ENCODE data around the gene NR6A1. TPM values are rescaled to one million over a fixed set of nuclear protein-coding genes. Genes with fewer than 3 reads are reported as not detected.

NR6A1 gene
- total RNA-seq, 4 donors from 2014 or later: 1.8 to 2.8 (median 2.0) TPM

DNA sequence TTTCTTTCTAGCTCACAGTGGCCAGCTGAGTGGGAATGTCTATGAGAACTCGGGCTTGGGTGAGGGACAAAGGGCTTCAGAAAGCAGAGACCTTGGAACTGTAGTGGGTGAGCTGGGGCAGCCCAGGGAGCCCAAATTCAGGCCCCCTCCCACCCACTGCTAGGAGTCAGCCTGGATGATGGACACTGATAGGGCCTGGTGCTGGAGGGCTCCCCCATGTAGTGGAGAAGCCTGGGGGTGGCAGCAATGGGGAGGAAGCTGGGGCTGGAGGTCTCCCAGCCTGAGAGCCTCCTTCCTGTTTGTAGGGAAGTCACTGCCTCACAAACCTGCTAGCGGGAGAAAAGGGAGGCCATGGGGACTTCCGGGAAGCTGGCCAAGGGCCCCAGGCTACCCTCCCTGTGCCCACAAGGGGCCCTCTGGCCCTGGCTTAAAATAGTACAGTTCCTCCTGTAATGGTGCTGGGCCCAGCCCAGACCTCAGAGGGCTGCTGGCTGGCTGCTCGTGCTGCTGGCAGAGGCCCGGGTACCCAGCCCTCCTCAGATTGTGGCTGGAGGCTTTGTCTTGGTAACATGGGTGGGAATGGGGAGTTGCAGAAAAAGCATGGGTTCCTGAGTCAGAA lies 257.6 kb downstream of the NR6A1 start:
- Histone ChIP-seq H3K4me1 (peaks cover 0 to 3% (median 0%) of the 10 kb centered on the region in 4 donors), H3K36me3 (no peaks in the 10 kb centered on the region), H3K9me3 (no peaks in the 10 kb centered on the region), H3K4me3 (no peak overlapping the region), H3K27ac (replicated peaks in 1 of 4) (no peak overlapping the region), H3K27me3 (peaks cover 0 to 33% (median 0%) of the 10 kb centered on the region in 4 donors)
- TF ChIP-seq, protein P1, sequence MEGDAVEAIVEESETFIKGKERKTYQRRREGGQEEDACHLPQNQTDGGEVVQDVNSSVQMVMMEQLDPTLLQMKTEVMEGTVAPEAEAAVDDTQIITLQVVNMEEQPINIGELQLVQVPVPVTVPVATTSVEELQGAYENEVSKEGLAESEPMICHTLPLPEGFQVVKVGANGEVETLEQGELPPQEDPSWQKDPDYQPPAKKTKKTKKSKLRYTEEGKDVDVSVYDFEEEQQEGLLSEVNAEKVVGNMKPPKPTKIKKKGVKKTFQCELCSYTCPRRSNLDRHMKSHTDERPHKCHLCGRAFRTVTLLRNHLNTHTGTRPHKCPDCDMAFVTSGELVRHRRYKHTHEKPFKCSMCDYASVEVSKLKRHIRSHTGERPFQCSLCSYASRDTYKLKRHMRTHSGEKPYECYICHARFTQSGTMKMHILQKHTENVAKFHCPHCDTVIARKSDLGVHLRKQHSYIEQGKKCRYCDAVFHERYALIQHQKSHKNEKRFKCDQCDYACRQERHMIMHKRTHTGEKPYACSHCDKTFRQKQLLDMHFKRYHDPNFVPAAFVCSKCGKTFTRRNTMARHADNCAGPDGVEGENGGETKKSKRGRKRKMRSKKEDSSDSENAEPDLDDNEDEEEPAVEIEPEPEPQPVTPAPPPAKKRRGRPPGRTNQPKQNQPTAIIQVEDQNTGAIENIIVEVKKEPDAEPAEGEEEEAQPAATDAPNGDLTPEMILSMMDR (IDR thresholded peaks at IDR 0.05): no peak
- 77% methylated on average over 4 of the region's 5 CpGs for WGBS
- no peak for DNase-seq (ENCODE audit: extremely low spot score)
- intact Hi-C loops (cut with DNase I): no loop called here

DNA sequence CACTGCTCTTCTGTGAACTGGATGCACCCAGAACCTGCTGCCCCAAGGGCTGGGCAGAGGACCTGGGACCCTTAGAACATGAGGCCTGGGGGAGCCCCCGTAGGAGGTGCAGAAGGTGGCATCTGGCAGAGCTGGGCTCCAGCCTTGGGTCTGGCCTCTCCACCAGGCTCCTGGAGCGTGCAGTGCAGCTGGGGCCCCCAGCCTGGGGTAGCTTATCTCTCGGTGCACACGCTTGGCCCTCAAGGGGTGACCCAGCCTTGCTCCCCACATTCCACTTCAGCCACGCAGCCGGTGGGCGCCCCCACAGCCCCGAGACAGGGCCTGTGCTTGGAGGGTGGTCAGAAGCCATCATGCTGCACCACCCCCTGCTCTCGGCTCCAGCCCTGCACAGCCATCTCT lies 258.3 kb downstream of the NR6A1 start:
- Histone ChIP-seq H3K27me3 (peaks cover 0 to 36% (median 0%) of the 10 kb centered on the region in 4 donors), H3K4me1 (peaks cover 0 to 3% (median 0%) of the 10 kb centered on the region in 4 donors), H3K9me3 (no peaks in the 10 kb centered on the region), H3K4me3 (no peak overlapping the region), H3K27ac (replicated peaks in 1 of 4) (no peak overlapping the region), H3K36me3 (no peaks in the 10 kb centered on the region)
- no peak for DNase-seq (ENCODE audit: extremely low spot score)
- 79% methylated on average over 4 of the region's 9 CpGs for whole genome bisulfite sequencing
- TF ChIP-seq, protein P1 (IDR thresholded peaks at IDR 0.05): no peak
- no peak for TF ChIP-seq POLR2AphosphoS5 (IDR thresholded peaks at IDR 0.05)
- TF ChIP-seq EP300 (IDR thresholded peaks at IDR 0.05): no peak
- no peak for TF ChIP-seq POLR2A (IDR thresholded peaks at IDR 0.05; ENCODE audit: low read depth)
- intact Hi-C loops (cut with DNase I): no loop called here

DNA sequence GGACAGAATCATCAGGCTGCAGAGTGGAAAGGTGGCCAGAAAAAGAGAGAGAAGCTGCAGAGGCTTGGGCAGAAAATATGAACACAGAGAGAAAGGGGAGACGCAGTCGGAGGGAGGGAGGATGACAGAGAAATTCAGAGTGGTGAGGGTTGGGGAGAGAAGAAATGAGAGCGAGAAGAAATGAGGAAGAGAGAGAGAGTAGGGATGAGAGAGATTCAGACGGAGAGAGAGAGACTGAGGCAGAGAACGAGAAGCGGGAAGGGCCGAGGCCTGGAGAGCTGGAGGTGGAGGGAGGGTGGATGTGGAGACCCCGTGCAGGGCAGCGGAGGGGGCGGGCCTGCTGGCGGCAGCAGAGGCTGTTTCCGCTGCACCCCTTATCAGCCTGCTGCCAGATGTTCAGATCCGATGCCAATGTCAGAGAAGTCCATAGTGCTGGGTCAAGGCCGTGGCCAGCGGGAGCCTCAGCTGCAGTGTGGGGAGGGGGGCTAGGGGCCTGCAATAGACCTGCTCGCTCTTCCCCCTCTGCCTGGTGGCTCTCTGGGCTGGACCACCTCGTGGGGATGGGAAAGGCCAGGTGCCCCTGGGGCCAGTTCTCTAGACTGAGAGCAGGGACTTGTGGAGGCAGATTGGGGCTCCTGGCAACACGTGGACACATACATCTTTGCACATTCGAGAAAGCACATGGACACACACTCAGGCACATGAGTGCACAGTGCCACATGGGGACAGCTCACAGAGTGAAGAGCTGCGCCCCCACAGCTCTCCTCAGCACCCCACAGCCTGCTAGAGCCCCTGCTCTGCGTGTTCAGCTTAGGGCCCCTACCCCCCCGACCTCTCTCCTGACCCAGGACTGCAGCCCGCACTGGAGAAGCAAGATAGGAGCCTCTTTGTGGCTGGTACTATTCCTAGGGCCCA lies 259.0 kb downstream of the NR6A1 start:
- WGBS: 49% methylated on average over 14 of the region's 23 CpGs
- H3K9me3 ChIP-seq: no peaks in the 10 kb centered on the region

GRCh38 chr9:124511426-124511840 lies 259.7 kb downstream of the NR6A1 start:
- 76% methylated on average over 5 of the region's 6 CpGs for WGBS
- Histone ChIP-seq H3K27ac (replicated peaks in 1 of 4) (no peak overlapping the region), H3K4me1 (peaks cover 0 to 3% (median 0%) of the 10 kb centered on the region in 4 donors), H3K9me3 (no peaks in the 10 kb centered on the region), H3K27me3 (peaks cover 0 to 44% (median 0%) of the 10 kb centered on the region in 4 donors), H3K36me3 (no peaks in the 10 kb centered on the region), H3K4me3 (no peak overlapping the region)
- intact Hi-C loops (cut with DNase I): no loop called here
- no peak for TF ChIP-seq POLR2A (IDR thresholded peaks at IDR 0.05; ENCODE audit: low read depth)
- TF ChIP-seq, protein P1 (IDR thresholded peaks at IDR 0.05): no peak
- no peak for TF ChIP-seq EP300 (IDR thresholded peaks at IDR 0.05)
- TF ChIP-seq POLR2AphosphoS5 (IDR thresholded peaks at IDR 0.05): no peak
- DNase-seq (ENCODE audit: extremely low spot score): no peak

More for the DNA sequence above, 259.0 kb downstream of the NR6A1 start:
- Histone ChIP-seq H3K27ac (replicated peaks in 1 of 4) (no peak overlapping the region), H3K4me3 (no peak overlapping the region), H3K4me1 (peaks cover 0 to 3% (median 0%) of the 10 kb centered on the region in 4 donors), H3K36me3 (no peaks in the 10 kb centered on the region), H3K27me3 (peaks cover 0 to 37% (median 0%) of the 10 kb centered on the region in 4 donors)
- intact Hi-C loops (cut with DNase I): no loop called here
- no peak for TF ChIP-seq POLR2AphosphoS5 (IDR thresholded peaks at IDR 0.05)
- no peak for TF ChIP-seq POLR2A (IDR thresholded peaks at IDR 0.05; ENCODE audit: low read depth)
- TF ChIP-seq, protein P1 (IDR thresholded peaks at IDR 0.05): no peak
- TF ChIP-seq EP300 (IDR thresholded peaks at IDR 0.05): no peak
- DNase-seq (ENCODE audit: extremely low spot score): no peak

Data from esophagus muscularis mucosa (tissue), 4 donors.